Renal cortex interstitium (tissue), 3 donors: ENCODE results near the gene ALDH1A3. TPM values are rescaled to one million over a fixed set of nuclear protein-coding genes. Genes with fewer than 3 reads are reported as not detected.

Experiments
- polyA plus RNA-seq, 3 donors: library from polyadenylated mRNA; unstranded; fragments of 120-200 nt; gene quantifications; one replicate each; pipeline ENCODE4 v1.2.1, GENCODE V29; 2013; ENCODE audit not compliant: insufficient read length in 3 of 3

Gene ALDH1A3
- polyA plus RNA-seq, 3 donors = 5.2 to 7.1 (median 5.9) TPM

Other genes starting within 250 kb of the ALDH1A3 start
- 1 to 10 TPM; 3.1 to 6.1 (median 3.2) TPM for gene LRRK1, start 39.5 kb downstream of the ALDH1A3 start, polyA plus RNA-seq